Activated CD4-positive, alpha-beta T cell treated with anti-CD3 and anti-CD28 coated beads, Interleukin-2, amount 50 U/mL, for 4 hours (primary cell): ENCODE measurements around the gene RPL37A.

Experiments used
- DNase-seq, 2 experiments: peaks; one replicate each; pipeline ENCODE4 v3.0.0-alpha.2; 2020

RPL37A gene

DNA sequence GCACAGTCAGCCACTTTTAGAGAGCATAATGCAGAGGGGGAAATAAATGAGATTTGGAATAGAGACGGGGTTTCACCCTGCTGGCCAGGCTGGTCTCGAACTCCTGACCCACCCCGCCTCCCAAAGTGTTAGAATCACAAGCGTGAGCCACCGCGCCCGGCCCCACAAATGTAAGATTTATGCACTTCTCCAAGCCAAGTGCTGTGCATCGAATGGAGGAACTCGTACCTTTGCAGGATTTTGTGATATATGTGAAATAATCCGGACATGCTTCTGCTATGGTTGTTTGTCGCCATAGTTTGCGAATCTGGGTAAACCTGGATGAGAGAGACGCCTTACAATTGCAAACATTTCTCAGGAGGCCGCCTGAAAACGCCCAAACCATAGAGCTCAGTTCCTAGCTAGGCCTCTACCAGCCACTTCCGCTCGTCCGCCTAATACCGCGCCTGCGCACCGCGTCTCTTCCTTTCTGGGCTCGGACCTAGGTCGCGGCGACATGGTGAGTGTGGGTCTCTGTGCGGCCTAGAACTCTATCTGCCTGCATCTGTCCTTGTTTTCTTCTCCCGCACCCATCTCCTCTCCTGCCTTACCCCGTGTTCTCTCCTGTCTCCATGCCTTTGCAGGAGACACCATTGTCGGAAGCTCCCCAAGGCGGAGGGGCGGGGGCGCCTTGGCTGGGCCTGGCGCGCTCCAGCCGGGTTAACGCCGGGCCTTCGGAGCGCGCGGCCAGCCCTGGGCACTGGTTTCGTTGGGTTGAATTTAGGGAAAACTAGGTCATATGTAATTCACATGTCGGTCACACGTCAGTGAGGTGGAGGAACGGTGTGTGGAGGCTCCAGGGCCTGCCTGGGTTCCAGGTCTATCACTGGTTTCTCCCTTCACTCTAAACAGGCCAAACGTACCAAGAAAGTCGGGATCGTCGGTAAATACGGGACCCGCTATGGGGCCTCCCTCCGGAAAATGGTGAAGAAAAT lies at the start of gene RPL37A:
Gene RPL37A (plus strand): TSS at position 466 of the 974 bp plus-strand sequence. CDS start 31 bp downstream, at position 497.
- peak; percentile 84 to 86 for DNase-seq

DNA sequence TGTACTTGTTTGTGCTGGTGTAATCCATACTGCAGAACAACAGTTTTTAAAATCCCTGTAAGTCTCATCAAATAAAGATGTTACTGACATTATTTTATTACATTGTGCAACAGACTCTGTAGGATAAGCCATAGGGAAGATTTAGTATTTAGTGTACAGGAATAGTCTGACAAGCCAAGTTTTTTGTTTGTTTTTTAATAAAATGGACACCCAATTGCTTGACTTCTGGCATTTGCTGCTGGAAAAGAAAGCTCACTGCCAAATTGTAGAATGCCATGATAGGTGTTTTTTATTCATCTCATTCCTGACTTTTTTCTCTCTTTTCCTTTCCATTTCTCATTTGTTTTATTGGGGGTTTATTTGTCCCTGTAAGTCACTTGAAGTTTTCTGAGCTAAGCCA lies 48.3 kb upstream of the RPL37A start:
- DNase-seq: no peak

- no peak for DNase-seq
These were observed 47.9 kb upstream of the RPL37A start for GRCh38 chr2:216450784-216451183.

DNA sequence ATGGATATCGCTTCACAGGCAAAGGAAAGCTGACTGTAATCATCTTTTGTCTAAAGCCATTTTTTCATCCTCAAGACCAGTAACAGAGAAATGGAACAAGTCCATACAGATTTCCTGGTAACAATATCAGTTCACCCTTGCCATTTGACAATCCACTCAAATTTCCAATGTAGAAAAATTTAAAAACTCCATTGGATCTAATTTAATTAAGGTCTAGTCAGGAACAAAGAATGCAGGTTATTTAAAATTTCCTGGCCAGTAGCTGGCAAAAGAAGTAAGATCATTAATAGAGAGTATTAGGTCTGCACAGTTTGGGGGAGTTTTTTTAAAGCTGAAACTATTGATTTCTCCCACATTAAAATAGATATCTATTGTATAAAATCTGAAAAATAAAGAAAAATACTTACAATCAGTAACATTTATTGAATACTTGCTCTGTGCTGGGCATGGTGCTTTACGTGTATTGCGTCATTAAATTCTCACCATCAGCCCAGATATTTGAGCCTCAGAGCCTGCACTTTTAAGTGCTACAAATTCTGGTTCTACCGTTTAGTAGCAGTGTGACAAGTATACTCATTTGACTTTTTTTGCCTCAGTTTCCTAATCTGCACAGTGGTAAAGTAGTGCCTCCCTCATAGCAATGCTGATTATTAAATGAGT lies 44.6 kb upstream of the RPL37A start:
- no peak for DNase-seq

DNA sequence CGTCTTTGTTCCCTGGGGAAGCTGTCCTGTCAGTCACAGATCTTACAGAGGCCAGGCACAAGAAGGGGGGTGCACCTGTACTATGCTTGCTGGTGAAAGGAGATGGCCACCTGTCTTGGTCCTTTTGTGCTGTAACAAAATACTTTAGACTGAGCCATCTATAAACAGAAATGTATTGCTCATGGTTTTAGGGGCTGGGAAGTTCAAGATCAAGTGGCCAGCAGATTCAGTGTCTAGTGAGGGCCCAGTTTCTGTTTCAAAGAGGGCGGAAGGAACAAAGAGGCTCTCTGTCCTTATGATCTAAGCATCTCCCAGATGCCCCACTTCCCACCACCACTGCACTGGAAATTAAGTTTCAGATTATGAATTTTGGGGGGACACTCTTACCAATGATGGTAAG lies 35.5 kb upstream of the RPL37A start:
- no peak for DNase-seq

- no peak for DNase-seq
These were observed 34.4 kb upstream of the RPL37A start for GRCh38 chr2:216464104-216464720.

DNA sequence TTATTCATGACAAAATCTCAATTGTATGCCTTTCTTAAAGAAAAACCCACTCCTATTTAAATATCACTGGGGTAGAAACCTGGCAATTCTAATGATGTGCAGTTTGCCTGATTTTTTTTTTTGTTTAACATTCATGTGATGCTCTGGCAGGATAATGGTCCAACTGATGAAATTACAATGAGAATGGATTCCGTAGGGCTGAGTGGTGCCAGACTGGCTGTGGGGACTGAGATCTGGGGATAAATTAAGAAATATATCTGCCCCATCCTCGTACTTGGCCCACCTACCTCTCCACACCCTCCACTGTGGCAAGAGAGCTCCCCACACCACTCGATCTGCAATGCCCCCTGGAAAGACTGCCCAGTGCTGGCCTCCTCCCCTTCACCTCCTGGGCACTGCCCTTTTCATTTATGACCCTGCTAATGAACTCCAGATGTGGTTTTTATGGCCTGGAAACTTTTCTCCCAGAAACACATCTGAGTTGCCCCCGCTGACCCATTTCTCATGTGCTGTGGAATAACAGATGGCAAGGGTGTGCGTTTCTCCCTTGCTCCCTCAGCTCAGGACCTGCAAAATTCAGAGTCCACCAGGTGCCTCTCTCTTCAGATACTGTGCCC lies 33.0 kb upstream of the RPL37A start:
- no peak for DNase-seq

GRCh38 chr2:216467845-216468244 lies 30.8 kb upstream of the RPL37A start:
- no peak for DNase-seq

GRCh38 chr2:216469661-216470060 lies 29.0 kb upstream of the RPL37A start:
- DNase-seq: no peak

DNA sequence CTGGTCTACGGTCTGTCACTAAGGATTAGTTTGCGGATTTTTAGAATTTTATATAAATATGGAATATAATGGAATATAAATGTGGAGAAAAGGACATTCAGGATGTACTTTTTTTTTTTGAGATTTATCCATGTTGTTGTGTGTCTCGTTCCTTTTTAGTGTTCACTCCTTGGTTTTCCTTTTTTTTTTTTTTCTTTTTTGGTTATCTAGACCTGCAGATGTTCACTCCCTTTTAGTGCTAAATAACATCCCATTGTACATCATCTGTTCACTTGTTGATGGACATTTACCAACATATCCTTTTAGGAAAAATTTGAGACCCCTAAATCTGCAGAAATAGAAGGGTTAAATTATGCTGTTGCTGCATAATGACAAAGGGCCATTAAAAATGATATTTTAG lies 25.5 kb upstream of the RPL37A start:
- no peak for DNase-seq

DNA sequence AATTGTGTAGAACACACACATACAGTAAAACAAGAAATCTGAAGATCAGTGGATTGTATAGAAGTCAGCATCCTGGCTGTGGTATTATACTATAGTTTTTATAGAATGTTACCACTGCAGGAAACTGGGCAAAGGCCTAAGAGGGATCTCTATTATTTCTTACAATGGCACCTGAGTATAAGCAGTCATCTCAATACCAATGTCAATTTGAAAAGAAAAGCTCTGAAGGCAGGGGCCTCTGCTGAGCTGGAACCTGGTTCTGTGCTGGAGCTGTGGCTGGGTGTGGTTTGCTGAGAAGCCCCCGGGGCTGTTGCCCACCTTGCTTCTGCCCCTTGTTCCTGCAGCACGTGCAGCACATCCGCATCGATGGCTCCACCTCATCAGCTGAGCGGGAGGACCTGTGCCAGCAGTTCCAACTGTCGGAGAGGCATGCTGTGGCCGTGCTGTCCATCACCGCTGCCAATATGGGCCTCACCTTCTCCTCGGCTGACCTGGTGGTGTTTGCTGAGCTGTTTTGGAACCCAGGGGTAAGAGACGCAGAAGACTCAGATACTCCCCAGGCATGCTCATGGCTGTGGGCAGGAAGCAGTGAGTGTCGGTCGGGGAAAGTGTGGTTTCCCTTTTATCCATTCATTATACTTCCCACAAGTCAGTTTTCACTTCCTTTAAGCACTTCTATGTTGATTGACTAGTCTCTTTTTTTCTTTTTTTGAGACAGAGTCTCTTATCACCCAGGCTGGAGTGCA lies 23.5 kb upstream of the RPL37A start:
- no peak for DNase-seq

- DNase-seq: no peak
These were observed 22.9 kb upstream of the RPL37A start for GRCh38 chr2:216475767-216476166.

DNA sequence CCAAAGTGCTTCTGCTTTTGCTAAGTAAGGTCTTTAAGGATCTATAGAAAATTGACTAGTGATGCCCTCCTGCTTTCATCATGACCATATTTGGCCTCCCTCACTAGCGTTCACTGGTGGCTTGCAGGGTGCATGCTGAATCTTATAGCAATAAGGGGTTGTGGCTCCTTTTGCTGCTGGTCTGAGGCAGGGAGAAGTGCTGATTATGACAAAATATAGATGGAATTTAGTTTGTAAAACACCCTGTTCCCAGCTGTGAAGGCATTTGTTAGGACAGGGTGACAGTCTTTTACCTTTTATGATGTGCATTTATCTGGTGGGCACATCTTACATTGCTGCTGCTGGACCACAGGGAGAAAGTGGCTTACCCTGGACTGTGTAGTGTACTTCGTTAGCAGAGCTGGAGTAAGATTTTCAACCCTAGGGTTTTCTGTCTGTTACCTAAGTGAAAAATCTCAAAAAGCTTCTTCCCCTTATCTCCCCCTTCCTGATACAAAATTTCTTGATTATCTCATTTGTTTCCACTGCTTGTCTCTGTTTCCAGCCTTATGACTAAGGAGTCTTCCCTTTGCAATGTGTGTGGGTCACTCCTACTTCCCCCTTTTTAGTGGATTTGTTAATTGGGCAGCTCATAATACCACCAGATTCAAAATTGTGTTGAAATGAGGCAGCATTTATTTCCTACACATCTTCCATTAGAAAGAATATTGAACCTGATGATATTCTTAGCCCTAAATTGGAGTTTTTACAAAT lies 21.2 kb upstream of the RPL37A start:
- no peak for DNase-seq

GRCh38 chr2:216478151-216478550 lies 20.5 kb upstream of the RPL37A start:
- no peak for DNase-seq

GRCh38 chr2:216478791-216479190 lies 19.9 kb upstream of the RPL37A start:
- no peak for DNase-seq

- no peak for DNase-seq
These were observed 18.4 kb upstream of the RPL37A start for GRCh38 chr2:216480221-216480620.

GRCh38 chr2:216482640-216483039 lies 16.0 kb upstream of the RPL37A start:
- no peak for DNase-seq

- DNase-seq: no peak
These were observed 13.4 kb upstream of the RPL37A start for GRCh38 chr2:216485237-216485636.

GRCh38 chr2:216485745-216486144 lies 12.9 kb upstream of the RPL37A start:
- DNase-seq: no peak

DNA sequence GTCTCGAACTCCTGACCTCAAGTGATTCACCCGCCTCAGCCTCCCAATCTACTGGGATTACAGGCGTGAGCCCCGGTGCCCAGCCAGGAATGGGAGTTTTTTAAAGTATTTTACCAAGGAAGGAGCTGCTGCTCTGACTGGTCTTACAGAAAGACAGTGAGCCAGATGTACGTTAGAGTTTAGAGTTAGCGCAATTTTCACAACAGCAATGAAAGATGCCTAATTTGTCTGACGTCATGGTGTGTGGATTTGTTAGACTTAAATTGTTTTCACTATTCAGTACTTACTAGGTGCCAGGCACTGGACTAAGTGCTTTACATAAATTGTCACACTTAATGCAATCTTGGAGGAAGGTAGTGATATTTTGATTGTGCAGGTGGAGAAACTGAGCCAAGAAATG lies 12.4 kb upstream of the RPL37A start:
- no peak for DNase-seq

GRCh38 chr2:216486708-216487107 lies 11.9 kb upstream of the RPL37A start:
- no peak for DNase-seq

GRCh38 chr2:216490061-216490460 lies 8.6 kb upstream of the RPL37A start:
- no peak for DNase-seq
